ENCODE results near the gene FAM83B. TPM values are rescaled to one million over a fixed set of nuclear protein-coding genes. Genes with fewer than 3 reads are reported as not detected.
A peak's percentile ranks its signal among the peaks of the same experiment; 100 is the strongest.

Gene FAM83B
- polyA plus RNA-seq, 2 of the 4 experiments (the other 2 are of a cell fraction) = 0.03 to 0.09 TPM

- no peak for TF ChIP-seq MAZ (IDR thresholded peaks at IDR 0.05; ENCODE audit: borderline replicate concordance, low read depth, low read length)
- TF ChIP-seq EP300 (IDR thresholded peaks at IDR 0.05) = no peak
These were observed 46.4 kb upstream of the FAM83B start (continued) for GRCh38 chr6:54800050-54800600.

GRCh38 chr6:54801244-54801643, 45.3 kb upstream of the FAM83B start:
- FAIRE-seq = no peak
- POLR2A ChIA-PET = no interaction called here
- no peak overlapping the region for H3K27ac ChIP-seq
- TF ChIP-seq HMGXB4 (CRISPR knock-in tag; IDR thresholded peaks at IDR 0.05; ENCODE audit: borderline replicate concordance) = no peak
- TF ChIP-seq HOXA7 (CRISPR knock-in tag; IDR thresholded peaks at IDR 0.05) = no peak
- no peak for TF ChIP-seq E2F6 (IDR thresholded peaks at IDR 0.05; ENCODE audit: borderline replicate concordance, low read depth)
- no peak for TF ChIP-seq ZNF302 (CRISPR knock-in tag; IDR thresholded peaks at IDR 0.05)
- no peak for TF ChIP-seq POLR2A (IDR thresholded peaks at IDR 0.05; ENCODE audit: low read length)
- TF ChIP-seq ZC3H11A (IDR thresholded peaks at IDR 0.05) = no peak
- TF ChIP-seq TP53 (CRISPR knock-in tag; IDR thresholded peaks at IDR 0.05) = no peak
- TF ChIP-seq HDAC2 (IDR thresholded peaks at IDR 0.05) = no peak
- no peak for TF ChIP-seq FOXS1 (CRISPR knock-in tag; IDR thresholded peaks at IDR 0.05)
- TF ChIP-seq ZFP36 (IDR thresholded peaks at IDR 0.05; ENCODE audit: borderline replicate concordance, partially characterized antibody) = no peak
- no peak for TF ChIP-seq HEYL (CRISPR knock-in tag; IDR thresholded peaks at IDR 0.05)
- CTCF ChIA-PET = no interaction called here
- no peak for ATAC-seq
- H3K4me2 ChIP-seq = no peak overlapping the region
- peaks cover 9% of the 10 kb centered on the region; the same call in 2 of the 3 replicates for H3K4me1 ChIP-seq
- H3K4me3 ChIP-seq = no peak overlapping the region
- DNase-seq (ENCODE audit: low read depth in 1 of 2, low spot score in 1 of 2) = no peak
- H3K9me3 ChIP-seq = no peaks in the 10 kb centered on the region

- no peaks in the 10 kb centered on the region for H3K9me3 ChIP-seq
- H3K4me1 ChIP-seq = peaks cover 9% of the 10 kb centered on the region; the same call in 2 of the 3 replicates
- H3K4me3 ChIP-seq = no peak overlapping the region
- ATAC-seq = no peak
- no peak for FAIRE-seq
- ChIA-PET CTCF (no interaction called here), POLR2A (no interaction called here)
- peak in 1 of 2 experiments; percentile 6 for DNase-seq (ENCODE audit: low read depth in 1 of 2, low spot score in 1 of 2)
- H3K4me2 ChIP-seq = no peak overlapping the region; the same call in 2 of the 3 replicates
- TF ChIP-seq SMC3 (IDR thresholded peaks at IDR 0.05) (no peak), MAFK (IDR thresholded peaks at IDR 0.05; ENCODE audit: partially characterized antibody) (no peak), FOSL2 (IDR thresholded peaks at IDR 0.05) (no peak), FOSL2 (CRISPR knock-in tag; IDR thresholded peaks at IDR 0.05) (peak; percentile 60; the same call in 1 of the 2 replicates), ZSCAN20 (CRISPR knock-in tag; IDR thresholded peaks at IDR 0.05) (no peak)
- H3K27ac ChIP-seq = no peak overlapping the region
- WGBS (ENCODE audit: missing lambda C conversion rate) = 73% methylated on average over 1 of the region's 1 CpG
These were observed 44.9 kb upstream of the FAM83B start for GRCh38 chr6:54801669-54802068.

- DNase-seq (ENCODE audit: low read depth in 1 of 2, low spot score in 1 of 2) = no peak
- ATAC-seq = no peak
- ChIA-PET CTCF (no interaction called here), POLR2A (no interaction called here)
- Histone ChIP-seq H3K9me3 (no peaks in the 10 kb centered on the region), H3K4me1 (peaks cover 9% of the 10 kb centered on the region; the same call in 2 of the 3 replicates), H3K27ac (no peak overlapping the region), H3K4me2 (no peak overlapping the region), H3K4me3 (no peak overlapping the region)
- WGBS (ENCODE audit: missing lambda C conversion rate) = 24% methylated on average over 5 of the region's 5 CpGs
- FAIRE-seq = no peak
- TF ChIP-seq CBX2 (IDR thresholded peaks at IDR 0.05; ENCODE audit: borderline replicate concordance, low read depth) (no peak), HOXA7 (CRISPR knock-in tag; IDR thresholded peaks at IDR 0.05) (no peak), EHF (CRISPR knock-in tag; IDR thresholded peaks at IDR 0.05) (no peak), GATA3 (IDR thresholded peaks at IDR 0.05; ENCODE audit: borderline replicate concordance) (no peak), RAD21 (conservative IDR thresholded peaks at IDR 0.05 in 1 of 2, IDR thresholded peaks at IDR 0.05 in 1 of 2) (no peak), NR3C1 (IDR thresholded peaks at IDR 0.05) (no peak), HDAC2 (IDR thresholded peaks at IDR 0.05) (no peak), EP300 (IDR thresholded peaks at IDR 0.05) (no peak), CTCF (IDR thresholded peaks at IDR 0.05) (no peak), CHD4 (IDR thresholded peaks at IDR 0.05; ENCODE audit: borderline replicate concordance) (no peak), POLR2A (IDR thresholded peaks at IDR 0.05; ENCODE audit: low read length) (no peak), CHD2 (IDR thresholded peaks at IDR 0.05; ENCODE audit: low read length, partially characterized antibody) (no peak), KDM1A (IDR thresholded peaks at IDR 0.05; ENCODE audit: low read depth) (no peak), JUNB (IDR thresholded peaks at IDR 0.05) (no peak), MYC (IDR thresholded peaks at IDR 0.05; ENCODE audit: borderline replicate concordance, low read length) (no peak), CEBPB (IDR thresholded peaks at IDR 0.05) (no peak)
These were observed 43.6 kb upstream of the FAM83B start for GRCh38 chr6:54802775-54803634.

All from A549 (cell line).